Epithelial cell of proximal tubule (primary cell): ENCODE measurements around the gene TRERF1. TPM values are rescaled to one million over a fixed set of nuclear protein-coding genes. Genes with fewer than 3 reads are reported as not detected.

Experiments
- DNase-seq: peaks from one replicate; pipeline ENCODE4 v3.0.0-alpha.2; 2011; ENCODE audit warnings: low read depth
- H3K4me3 ChIP-seq: 2 replicates; pipeline ENCODE4 v1.5.1; 2011; ENCODE audit warnings: low read depth, mild to moderate bottlenecking, low read length
- total RNA-seq: library from RNA; depleted of rRNA; stranded (reverse); fragments of >200 nt; gene quantifications from 2 replicates; pipeline ENCODE4 v1.2.3, GENCODE V29; 2015
- TF ChIP-seq, protein P1 (sequence below): conservative IDR thresholded peaks from 2 replicates; pipeline ENCODE4 v1.5.1; 2012; ENCODE audit warnings: low read depth, mild to moderate bottlenecking, low read length

TRERF1 gene
- total RNA-seq, 1 donor from 2014 or later: 2.2 TPM

DNA sequence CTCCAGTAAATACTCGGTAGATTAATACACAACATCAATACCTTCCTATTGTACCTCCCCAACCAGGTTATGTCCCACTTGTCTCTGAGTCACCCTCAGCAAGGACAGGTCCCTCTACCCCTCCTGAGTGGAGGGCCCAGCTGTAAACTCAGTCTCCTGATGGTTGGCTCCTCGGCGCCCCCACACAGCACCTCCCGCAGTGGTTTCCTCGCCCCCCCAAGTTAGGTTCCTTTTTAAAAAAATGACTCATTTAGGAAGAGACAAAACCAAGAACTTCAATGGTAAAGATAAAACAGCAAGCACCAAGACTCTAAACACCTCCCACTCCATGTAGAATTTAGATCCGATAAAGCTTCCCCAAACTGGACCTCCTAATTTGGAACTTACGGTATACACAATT, 83.5 kb downstream of the TRERF1 start:
- no peak overlapping the region for H3K4me3 ChIP-seq
- DNase-seq: no peak
- TF ChIP-seq, protein P1, sequence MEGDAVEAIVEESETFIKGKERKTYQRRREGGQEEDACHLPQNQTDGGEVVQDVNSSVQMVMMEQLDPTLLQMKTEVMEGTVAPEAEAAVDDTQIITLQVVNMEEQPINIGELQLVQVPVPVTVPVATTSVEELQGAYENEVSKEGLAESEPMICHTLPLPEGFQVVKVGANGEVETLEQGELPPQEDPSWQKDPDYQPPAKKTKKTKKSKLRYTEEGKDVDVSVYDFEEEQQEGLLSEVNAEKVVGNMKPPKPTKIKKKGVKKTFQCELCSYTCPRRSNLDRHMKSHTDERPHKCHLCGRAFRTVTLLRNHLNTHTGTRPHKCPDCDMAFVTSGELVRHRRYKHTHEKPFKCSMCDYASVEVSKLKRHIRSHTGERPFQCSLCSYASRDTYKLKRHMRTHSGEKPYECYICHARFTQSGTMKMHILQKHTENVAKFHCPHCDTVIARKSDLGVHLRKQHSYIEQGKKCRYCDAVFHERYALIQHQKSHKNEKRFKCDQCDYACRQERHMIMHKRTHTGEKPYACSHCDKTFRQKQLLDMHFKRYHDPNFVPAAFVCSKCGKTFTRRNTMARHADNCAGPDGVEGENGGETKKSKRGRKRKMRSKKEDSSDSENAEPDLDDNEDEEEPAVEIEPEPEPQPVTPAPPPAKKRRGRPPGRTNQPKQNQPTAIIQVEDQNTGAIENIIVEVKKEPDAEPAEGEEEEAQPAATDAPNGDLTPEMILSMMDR: no peak

DNA sequence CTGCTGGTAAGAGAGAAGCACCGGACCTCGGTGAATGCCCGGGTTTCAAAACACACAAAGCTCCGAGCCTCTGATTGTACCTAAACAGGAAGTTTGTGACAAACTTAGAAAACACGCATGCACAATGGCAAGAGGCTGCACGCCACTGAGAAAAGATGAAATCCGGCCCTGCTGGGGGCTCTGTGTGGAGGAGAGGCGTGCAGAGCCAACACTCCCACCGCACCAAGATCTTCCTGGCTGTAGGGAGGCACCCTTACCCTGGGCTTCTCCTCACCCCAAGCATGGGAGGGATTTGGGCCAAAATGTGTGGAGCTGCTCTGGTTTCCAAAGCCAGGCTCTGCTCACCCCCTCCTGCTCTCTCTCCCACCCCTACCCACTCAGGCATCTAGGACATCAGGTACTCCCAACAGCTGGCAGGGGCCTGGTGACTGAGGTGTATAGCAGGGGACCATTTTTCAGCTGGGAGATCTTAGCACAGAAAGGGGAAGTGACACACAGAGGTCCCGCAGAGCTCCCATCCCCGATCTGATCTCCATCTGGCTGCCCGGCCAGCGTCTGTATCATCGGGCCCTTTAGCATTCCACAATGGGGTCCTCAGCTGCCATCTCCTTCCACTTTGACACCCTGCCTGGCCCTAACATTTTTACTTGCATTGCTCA, 84.2 kb downstream of the TRERF1 start:
- TF ChIP-seq, protein P1: no peak
- H3K4me3 ChIP-seq: no peak overlapping the region
- DNase-seq: no peak

DNA sequence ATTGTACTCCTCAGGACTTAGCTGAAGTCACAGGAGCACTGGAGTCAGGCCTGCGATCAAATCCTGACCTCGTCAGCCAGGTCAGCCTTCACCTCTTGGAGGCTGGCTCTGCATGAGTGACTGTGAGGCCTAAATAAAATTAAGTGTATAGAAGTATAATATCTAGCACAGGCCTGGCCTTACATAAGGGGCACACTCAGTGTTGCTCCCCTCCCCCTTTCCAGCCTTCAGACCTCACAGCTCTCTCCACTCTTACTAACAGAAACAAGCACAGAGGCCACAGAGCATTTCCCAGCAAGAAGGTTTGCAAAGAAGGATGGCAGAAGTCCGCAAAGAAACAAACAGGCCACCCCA, 84.8 kb downstream of the TRERF1 start:
- TF ChIP-seq, protein P1: no peak
- no peak overlapping the region for H3K4me3 ChIP-seq
- DNase-seq: no peak

DNA sequence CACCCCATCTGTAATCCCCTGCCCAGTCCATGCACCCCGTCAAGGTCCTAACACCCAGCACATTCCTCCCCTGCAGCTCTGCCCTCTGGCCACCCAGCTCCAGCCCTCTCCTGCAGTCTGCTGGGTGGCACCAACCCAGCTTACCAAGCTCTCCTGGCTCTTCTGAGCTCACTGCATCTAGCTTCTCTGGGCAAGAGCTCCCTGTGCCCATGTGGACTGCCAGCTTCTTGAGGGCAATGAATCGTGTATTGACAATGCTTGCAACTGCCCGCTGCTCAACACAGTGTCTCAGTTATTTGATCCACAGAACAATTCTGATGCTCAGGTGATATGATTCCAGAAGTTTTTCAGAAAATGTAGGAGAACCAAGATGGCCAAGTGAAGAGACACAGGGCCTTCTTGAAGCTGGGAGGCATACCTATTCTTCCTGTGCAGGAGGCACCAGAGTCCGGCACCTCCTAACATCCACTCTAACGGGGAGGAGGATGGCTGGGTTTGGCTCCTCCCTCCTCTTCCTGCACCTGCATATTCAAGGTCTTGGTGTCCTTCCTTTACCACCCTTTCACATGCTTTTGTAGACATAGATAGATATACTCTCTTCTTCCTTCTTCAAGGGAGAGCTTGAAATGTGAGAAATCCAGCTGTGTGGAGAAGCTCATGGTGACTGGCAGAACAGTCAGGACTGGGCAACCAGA, 85.6 kb downstream of the TRERF1 start:
- no peak overlapping the region for H3K4me3 ChIP-seq
- no peak for DNase-seq
- TF ChIP-seq, protein P1: no peak

DNA sequence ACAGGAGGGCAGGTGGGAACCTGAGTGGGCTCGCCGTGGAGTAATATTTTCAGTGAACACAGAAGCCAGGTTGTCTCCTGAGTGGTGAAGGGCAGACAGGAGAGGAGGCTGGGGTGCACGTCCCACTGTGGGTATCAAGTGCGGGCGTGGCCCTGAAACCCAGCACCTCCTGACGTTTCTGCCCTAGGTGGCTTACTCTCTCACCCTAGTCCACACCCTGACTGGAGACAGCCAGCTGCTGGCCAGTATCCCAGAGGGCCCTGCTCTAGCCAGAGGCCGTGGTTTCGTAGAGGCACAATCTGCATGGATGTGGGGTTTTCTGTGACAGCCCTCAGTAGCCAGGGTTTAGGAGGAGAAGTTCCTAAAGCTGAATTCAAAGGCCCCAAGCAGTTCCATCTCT, 86.7 kb downstream of the TRERF1 start:
- TF ChIP-seq, protein P1: no peak
- H3K4me3 ChIP-seq: no peak overlapping the region
- no peak for DNase-seq

DNA sequence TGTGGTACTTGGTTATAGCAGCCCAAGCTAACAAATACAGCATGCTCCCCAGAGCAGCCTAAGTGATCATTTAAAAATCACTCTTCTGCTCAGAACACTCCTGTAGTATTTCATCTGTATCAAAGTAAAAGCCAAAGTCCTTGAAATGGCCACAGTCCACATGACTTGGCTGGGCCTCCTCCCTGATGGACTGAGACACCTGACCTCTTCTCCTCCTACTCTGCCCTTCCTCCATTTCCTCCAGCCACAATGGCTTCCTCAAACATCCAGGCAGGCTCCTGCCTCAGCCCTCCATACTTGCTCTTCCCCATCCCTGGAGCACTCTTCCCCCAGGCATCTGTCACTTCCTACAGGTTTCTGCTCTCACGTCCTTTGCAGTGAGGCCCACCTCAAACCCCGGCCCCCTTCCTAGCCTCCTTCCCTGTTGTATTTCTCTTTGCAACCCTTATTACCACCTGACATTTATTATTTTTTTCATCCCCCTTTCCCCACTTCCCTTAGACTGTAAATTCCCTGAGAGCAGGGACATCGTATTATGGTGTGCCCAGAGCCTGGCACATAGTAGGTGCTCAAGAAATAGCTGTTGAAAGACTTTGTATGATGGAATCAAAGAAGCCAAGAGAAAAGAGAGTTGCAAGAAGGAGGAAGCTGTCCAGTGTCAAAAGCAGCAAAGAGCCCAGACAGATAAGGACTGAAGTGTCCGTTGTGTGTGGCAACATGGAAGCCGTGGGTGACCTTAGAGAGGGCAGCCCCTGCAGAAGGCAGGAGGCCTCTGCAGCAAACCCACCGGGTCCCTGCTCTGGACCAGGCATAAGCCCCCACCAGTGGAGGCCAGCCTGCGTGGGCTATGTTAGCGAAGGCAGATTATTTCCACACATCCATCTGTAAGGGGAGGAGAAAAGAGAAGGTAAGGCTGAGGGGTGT, 87.5 kb downstream of the TRERF1 start:
- DNase-seq: no peak
- TF ChIP-seq, protein P1: no peak
- no peak overlapping the region for H3K4me3 ChIP-seq
